ENCODE data around the gene UQCC2. TPM values are rescaled to one million over a fixed set of nuclear protein-coding genes. Genes with fewer than 3 reads are reported as not detected.

The UQCC2 gene
- total RNA-seq, 4 donors from 2014 or later: 4.6 to 19.6 (median 6.9) TPM

GRCh38 chr6:33689879-33690278 is 21.6 kb downstream of the UQCC2 start:
- H3K27me3 ChIP-seq: no peaks in the 10 kb centered on the region
- TF ChIP-seq POLR2A (IDR thresholded peaks at IDR 0.05) (no peak), CTCF (IDR thresholded peaks at IDR 0.05) (no peak)
- no peak overlapping the region for H3K4me3 ChIP-seq
- H3K27ac ChIP-seq: no peak overlapping the region
- H3K9me3 ChIP-seq: no peaks in the 10 kb centered on the region
- H3K4me1 ChIP-seq: peaks cover 0 to 21% (median 10%) of the 10 kb centered on the region in 4 donors
- H3K36me3 ChIP-seq: peaks cover 0 to 89% (median 0%) of the 10 kb centered on the region in 3 donors
- DNase-seq: no peak

GRCh38 chr6:33689148-33689494 is 22.4 kb downstream of the UQCC2 start:
- no peak for TF ChIP-seq CTCF (IDR thresholded peaks at IDR 0.05)
- TF ChIP-seq POLR2A (IDR thresholded peaks at IDR 0.05): no peak
- no peak for DNase-seq
- Histone ChIP-seq H3K4me3 (no peak overlapping the region), H3K9me3 (no peaks in the 10 kb centered on the region), H3K27ac (no peak overlapping the region), H3K4me1 (peaks cover 0 to 16% (median 10%) of the 10 kb centered on the region in 4 donors), H3K27me3 (no peaks in the 10 kb centered on the region), H3K36me3 (peaks cover 0 to 96% (median 0%) of the 10 kb centered on the region in 3 donors)

GRCh38 chr6:33688451-33689147 is 22.9 kb downstream of the UQCC2 start:
- DNase-seq: no peak
- H3K36me3 ChIP-seq: peaks cover 0 to 98% (median 0%) of the 10 kb centered on the region in 3 donors
- H3K27ac ChIP-seq: no peak overlapping the region
- H3K4me3 ChIP-seq: no peak overlapping the region
- peaks cover 0 to 13% (median 9%) of the 10 kb centered on the region in 4 donors for H3K4me1 ChIP-seq
- no peaks in the 10 kb centered on the region for H3K9me3 ChIP-seq
- TF ChIP-seq CTCF (IDR thresholded peaks at IDR 0.05) (no peak), POLR2A (IDR thresholded peaks at IDR 0.05) (no peak)
- no peaks in the 10 kb centered on the region for H3K27me3 ChIP-seq

- peaks cover 0 to 99% (median 0%) of the 10 kb centered on the region in 3 donors for H3K36me3 ChIP-seq
- H3K27me3 ChIP-seq: no peaks in the 10 kb centered on the region
- no peaks in the 10 kb centered on the region for H3K9me3 ChIP-seq
- H3K4me1 ChIP-seq: peaks cover 0 to 7% (median 5%) of the 10 kb centered on the region in 4 donors
- no peak overlapping the region for H3K4me3 ChIP-seq
- no peak for TF ChIP-seq POLR2A (IDR thresholded peaks at IDR 0.05)
- TF ChIP-seq CTCF (IDR thresholded peaks at IDR 0.05): no peak
- H3K27ac ChIP-seq: no peak overlapping the region
- no peak for DNase-seq
Measured at GRCh38 chr6:33688006-33688405, 23.5 kb downstream of the UQCC2 start.

GRCh38 chr6:33686981-33687975 is 24.2 kb downstream of the UQCC2 start:
- peaks cover 0 to 99% (median 0%) of the 10 kb centered on the region in 3 donors for H3K36me3 ChIP-seq
- no peaks in the 10 kb centered on the region for H3K27me3 ChIP-seq
- H3K27ac ChIP-seq: no peak overlapping the region
- TF ChIP-seq CTCF (IDR thresholded peaks at IDR 0.05) (no peak), POLR2A (IDR thresholded peaks at IDR 0.05) (no peak)
- no peak overlapping the region for H3K4me3 ChIP-seq
- peaks cover 0 to 2% (median 0%) of the 10 kb centered on the region in 4 donors for H3K4me1 ChIP-seq
- no peaks in the 10 kb centered on the region for H3K9me3 ChIP-seq
- no peak for DNase-seq
